Ascending aorta (tissue), 2 donors: ENCODE results near the gene CFDP1. TPM values are rescaled to one million over a fixed set of nuclear protein-coding genes. Genes with fewer than 3 reads are reported as not detected.

ENCODE experiments used
- DNase-seq, 2 donors: peaks; one replicate each; pipeline ENCODE4 v3.0.0-alpha.2; 2019; ENCODE audit warnings: low spot score in 2 of 2
- H3K27ac ChIP-seq, 2 donors: fragments of 200-600 bp; sonication (generic); one replicate each; pipeline ENCODE4 v1.5.1; 2016 to 2017; ENCODE audit warnings: mild to moderate bottlenecking in 1 of 2
- H3K27me3 ChIP-seq: fragments of 200-600 bp; sonication (generic); one replicate; pipeline ENCODE4 v1.5.1; 2017
- H3K36me3 ChIP-seq, 2 donors: fragments of 200-600 bp; sonication (generic); one replicate each; pipeline ENCODE4 v1.5.1; 2016
- H3K4me1 ChIP-seq, 2 donors: fragments of 200-600 bp; sonication (generic); one replicate each; pipeline ENCODE4 v1.5.1; 2016 to 2017; ENCODE audit warnings: mild to moderate bottlenecking in 1 of 2
- H3K4me3 ChIP-seq, 2 donors: fragments of 200-600 bp; sonication (generic); one replicate each; pipeline ENCODE4 v1.5.1; 2016 to 2017; ENCODE audit warnings: mild to moderate bottlenecking in 1 of 2
- H3K9me3 ChIP-seq, 2 donors: fragments of 200-600 bp; sonication (generic); one replicate each; pipeline ENCODE4 v1.5.1; 2016
- CTCF ChIP-seq, 3 experiments: fragments of 200-600 bp in 2 of 3; fragments of 450-650 bp in 1 of 3; sonication (generic) in 2 of 3; IDR thresholded peaks; one replicate each; pipeline ENCODE4 v1.5.1; 2016 to 2019; ENCODE audit warnings: antibody characterized with exemption in 3 of 3, mild to moderate bottlenecking in 1 of 3, moderate library complexity in 1 of 3
- intact Hi-C: fragments of 100-400 bp; cut with DNase I; formaldehyde crosslinking; loops from one replicate; pipeline ENCODE4 v1.15.1; 2023
- total RNA-seq: library from RNA; depleted of rRNA; stranded (reverse); fragments of >200 nt; gene quantifications from one replicate; pipeline ENCODE4 v1.1.0, GENCODE V29; 2016

Gene CFDP1
- total RNA-seq, 1 donor from 2014 or later = 8.3 TPM

GRCh38 chr16:75371171-75371570, 62.1 kb downstream of the CFDP1 start:
- intact Hi-C loops = no loop called here
- H3K27me3 ChIP-seq = no peaks in the 10 kb centered on the region
- H3K4me1 ChIP-seq = peaks cover 0 to 19% of the 10 kb centered on the region in 2 donors
- H3K4me3 ChIP-seq = no peak overlapping the region
- TF ChIP-seq CTCF (IDR thresholded peaks at IDR 0.05) = no peak
- no peaks in the 10 kb centered on the region for H3K36me3 ChIP-seq
- no peak for DNase-seq
- H3K9me3 ChIP-seq = no peaks in the 10 kb centered on the region
- peak overlapping the region in 1 of 2 donors; percentile 40 for H3K27ac ChIP-seq

DNA sequence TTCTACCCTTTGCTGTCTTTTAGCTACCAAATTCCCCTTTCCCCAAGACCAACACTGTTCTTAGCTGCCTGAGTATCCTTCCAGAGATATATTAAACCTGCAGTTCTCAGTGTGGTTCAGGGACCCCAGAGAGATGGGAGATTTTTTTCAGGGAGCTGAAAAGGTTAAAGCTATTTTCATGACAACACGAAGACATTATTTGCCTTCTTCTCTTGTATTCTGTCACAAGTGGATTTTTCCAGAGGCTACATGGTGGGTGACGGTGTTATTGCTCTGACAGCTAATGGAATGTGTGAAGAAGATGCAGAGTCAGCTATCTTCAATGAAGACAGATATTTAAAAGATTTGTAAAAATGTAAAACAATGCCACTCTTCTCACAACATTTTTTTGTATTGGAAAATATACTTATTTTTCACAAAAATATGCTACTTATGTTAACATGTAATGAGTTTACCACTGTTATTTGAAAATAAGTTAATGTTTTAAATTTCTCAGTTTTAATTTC, 69.0 kb downstream of the CFDP1 start:
- H3K27me3 ChIP-seq = no peaks in the 10 kb centered on the region
- H3K9me3 ChIP-seq = no peaks in the 10 kb centered on the region
- DNase-seq = no peak
- H3K27ac ChIP-seq = no peak overlapping the region
- no peaks in the 10 kb centered on the region for H3K36me3 ChIP-seq
- intact Hi-C loops = no loop called here
- no peak for TF ChIP-seq CTCF (IDR thresholded peaks at IDR 0.05)
- no peaks in the 10 kb centered on the region for H3K4me1 ChIP-seq
- no peak overlapping the region for H3K4me3 ChIP-seq

DNA sequence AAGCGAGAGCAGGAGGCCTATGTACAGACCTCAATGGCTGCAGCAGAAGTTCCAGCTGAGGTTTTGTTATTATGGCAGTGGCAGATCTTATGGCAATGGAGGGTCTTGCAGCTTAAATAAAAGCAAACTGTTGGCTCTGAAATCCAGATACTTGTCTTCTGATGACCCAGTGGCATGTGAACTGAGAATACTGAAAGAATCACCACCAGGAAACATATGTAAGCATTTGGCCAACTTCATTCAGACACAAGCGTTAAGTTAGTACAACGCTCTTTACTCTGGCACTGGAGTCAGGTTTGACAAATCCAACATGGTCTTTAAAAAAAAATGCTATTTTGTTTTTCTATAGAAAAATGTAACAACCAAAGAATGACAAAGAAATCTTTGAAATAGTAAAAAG, 70.5 kb downstream of the CFDP1 start:
- intact Hi-C loops = no loop called here

GRCh38 chr16:75361936-75362335, 71.4 kb downstream of the CFDP1 start:
- Histone ChIP-seq H3K27ac (no peak overlapping the region), H3K9me3 (no peaks in the 10 kb centered on the region), H3K4me1 (peaks cover 3 to 9% of the 10 kb centered on the region in 2 donors), H3K27me3 (no peaks in the 10 kb centered on the region), H3K36me3 (no peaks in the 10 kb centered on the region), H3K4me3 (no peak overlapping the region)
- TF ChIP-seq CTCF (IDR thresholded peaks at IDR 0.05) = no peak
- no peak for DNase-seq
- intact Hi-C loops = no loop called here

More for the DNA sequence above, 70.5 kb downstream of the CFDP1 start:
- peaks cover 3 to 7% of the 10 kb centered on the region in 2 donors for H3K4me1 ChIP-seq
- H3K27ac ChIP-seq = no peak overlapping the region
- no peaks in the 10 kb centered on the region for H3K27me3 ChIP-seq
- no peak overlapping the region for H3K4me3 ChIP-seq
- no peak for TF ChIP-seq CTCF (IDR thresholded peaks at IDR 0.05)
- DNase-seq = no peak
- H3K9me3 ChIP-seq = no peaks in the 10 kb centered on the region
- H3K36me3 ChIP-seq = no peaks in the 10 kb centered on the region

DNA sequence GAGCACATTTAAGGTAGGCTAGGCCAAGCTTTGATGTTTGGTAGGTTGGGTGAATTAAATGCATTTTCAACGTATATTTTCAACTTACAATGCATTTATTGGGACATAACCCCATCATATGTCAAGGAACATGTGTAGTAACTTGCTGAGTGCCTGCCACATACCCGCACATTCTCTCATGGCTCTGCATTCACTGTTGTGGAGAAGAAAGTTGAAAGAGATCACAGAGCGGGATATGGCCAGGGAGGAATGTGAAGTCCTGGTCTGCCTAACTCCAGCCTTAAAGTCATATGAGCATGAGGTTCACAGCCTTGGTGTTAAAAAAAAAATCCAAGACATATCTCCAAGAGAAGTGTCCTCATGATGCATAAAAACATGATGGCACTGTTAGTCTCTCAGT, 79.1 kb downstream of the CFDP1 start:
- peaks cover 3 to 28% of the 10 kb centered on the region in 2 donors for H3K4me1 ChIP-seq
- no peak for TF ChIP-seq CTCF (IDR thresholded peaks at IDR 0.05)
- H3K9me3 ChIP-seq = no peaks in the 10 kb centered on the region
- no peaks in the 10 kb centered on the region for H3K36me3 ChIP-seq
- intact Hi-C loops = no loop called here
- no peak for DNase-seq
- no peak overlapping the region for H3K4me3 ChIP-seq
- no peak overlapping the region for H3K27ac ChIP-seq
- no peaks in the 10 kb centered on the region for H3K27me3 ChIP-seq

DNA sequence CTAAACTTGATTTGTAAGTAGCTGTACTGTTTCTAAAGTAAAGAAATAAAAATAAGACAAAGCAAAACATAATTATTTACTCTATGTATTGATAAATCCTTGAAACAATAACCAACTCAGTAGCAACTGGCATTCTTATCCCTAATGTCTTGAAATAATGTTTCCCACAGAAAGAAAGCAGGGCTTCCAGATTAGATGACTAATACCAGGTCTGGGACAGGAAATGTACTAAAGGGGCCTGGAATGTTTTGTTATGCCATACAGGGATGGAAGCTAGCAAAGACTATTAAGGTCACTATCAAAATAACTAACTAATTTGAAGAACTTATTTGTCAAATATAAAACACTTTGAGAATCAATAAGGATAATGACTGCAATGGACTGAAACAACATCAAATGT, 82.1 kb downstream of the CFDP1 start:
- intact Hi-C loops = no loop called here
- Histone ChIP-seq H3K4me1 (peaks cover 0 to 19% of the 10 kb centered on the region in 2 donors), H3K27me3 (no peaks in the 10 kb centered on the region), H3K36me3 (no peaks in the 10 kb centered on the region), H3K27ac (peak overlapping the region; percentile 2 to 19), H3K4me3 (no peak overlapping the region), H3K9me3 (no peaks in the 10 kb centered on the region)
- DNase-seq = no peak
- TF ChIP-seq CTCF (IDR thresholded peaks at IDR 0.05) = no peak
